GM20000 (cell line): ENCODE results near the gene DNMT1.
"Not testable (repeated sequence)": the region's sequence is repeated elsewhere in the genome, so short reads cannot be mapped to it uniquely, and the experiment has no call there.

Source experiments
- DNase-seq: peaks from one replicate; pipeline ENCODE4 v3.0.0; 2012; ENCODE audit warnings: low spot score
- TF ChIP-seq, protein P1 (sequence below): IDR thresholded peaks from 2 replicates; pipeline ENCODE4 v1.5.1; 2012; ENCODE audit warnings: mild to moderate bottlenecking, control low read depth; ENCODE audit errors: extremely low read depth, missing control alignments

Gene DNMT1

GRCh38 chr19:10182076-10182475, 12.7 kb downstream of the DNMT1 start:
- TF ChIP-seq, protein P1, sequence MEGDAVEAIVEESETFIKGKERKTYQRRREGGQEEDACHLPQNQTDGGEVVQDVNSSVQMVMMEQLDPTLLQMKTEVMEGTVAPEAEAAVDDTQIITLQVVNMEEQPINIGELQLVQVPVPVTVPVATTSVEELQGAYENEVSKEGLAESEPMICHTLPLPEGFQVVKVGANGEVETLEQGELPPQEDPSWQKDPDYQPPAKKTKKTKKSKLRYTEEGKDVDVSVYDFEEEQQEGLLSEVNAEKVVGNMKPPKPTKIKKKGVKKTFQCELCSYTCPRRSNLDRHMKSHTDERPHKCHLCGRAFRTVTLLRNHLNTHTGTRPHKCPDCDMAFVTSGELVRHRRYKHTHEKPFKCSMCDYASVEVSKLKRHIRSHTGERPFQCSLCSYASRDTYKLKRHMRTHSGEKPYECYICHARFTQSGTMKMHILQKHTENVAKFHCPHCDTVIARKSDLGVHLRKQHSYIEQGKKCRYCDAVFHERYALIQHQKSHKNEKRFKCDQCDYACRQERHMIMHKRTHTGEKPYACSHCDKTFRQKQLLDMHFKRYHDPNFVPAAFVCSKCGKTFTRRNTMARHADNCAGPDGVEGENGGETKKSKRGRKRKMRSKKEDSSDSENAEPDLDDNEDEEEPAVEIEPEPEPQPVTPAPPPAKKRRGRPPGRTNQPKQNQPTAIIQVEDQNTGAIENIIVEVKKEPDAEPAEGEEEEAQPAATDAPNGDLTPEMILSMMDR: no peak
- no peak for DNase-seq

DNA sequence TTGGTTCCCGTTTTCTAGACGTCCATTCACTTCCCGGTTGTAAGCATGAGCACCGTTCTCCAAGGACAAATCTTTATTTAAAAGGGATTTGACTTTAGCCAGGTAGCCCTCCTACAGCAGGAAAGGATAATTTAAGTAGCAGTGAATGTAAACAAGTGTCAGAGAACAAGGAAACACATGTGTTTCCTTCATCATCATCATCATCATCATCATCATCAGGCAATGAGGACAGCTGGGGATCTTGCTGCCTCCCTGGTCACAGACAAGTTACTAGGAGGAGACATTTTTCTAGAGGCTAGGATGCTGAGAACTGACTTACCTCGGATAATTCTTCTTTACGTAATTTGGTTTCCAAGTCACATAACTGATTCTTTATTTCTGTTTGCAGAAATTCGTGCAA, 14.3 kb downstream of the DNMT1 start:
- no peak for DNase-seq
- TF ChIP-seq, protein P1: no peak

GRCh38 chr19:10180024-10180423, 14.7 kb downstream of the DNMT1 start:
- DNase-seq: not testable (repeated sequence)

- TF ChIP-seq, protein P1: no peak
- no peak for DNase-seq
Measured at GRCh38 chr19:10173527-10173926, 21.2 kb downstream of the DNMT1 start.

DNA sequence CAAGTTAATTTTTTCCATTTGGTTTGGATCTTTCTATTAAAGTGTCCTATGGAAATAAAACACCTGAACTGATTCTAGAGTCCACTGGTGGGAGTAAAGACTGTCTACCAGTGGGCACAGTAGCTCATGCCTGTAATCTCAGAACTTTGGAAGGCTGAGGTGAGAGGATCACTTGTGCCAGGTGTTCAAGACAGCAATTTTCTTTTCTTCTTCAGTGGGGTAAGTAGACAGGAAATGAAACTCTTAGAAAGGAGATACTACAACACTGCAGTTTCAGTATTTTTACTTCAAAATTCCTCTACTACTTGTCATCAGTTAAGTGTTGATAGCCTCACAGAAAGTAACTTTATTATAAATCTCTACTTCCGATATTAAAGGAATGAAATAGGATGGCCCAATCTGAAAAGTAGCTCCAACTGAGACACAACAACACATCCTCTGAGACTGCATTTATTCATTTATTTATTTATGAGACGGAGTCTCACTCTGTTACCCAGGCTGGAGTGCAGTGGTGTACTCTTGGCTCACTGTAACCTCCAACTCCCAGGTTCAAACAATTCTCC, 26.3 kb downstream of the DNMT1 start:
- TF ChIP-seq, protein P1: no peak
- DNase-seq: no peak

GRCh38 chr19:10167459-10167858, 27.3 kb downstream of the DNMT1 start:
- TF ChIP-seq, protein P1: no peak
- DNase-seq: no peak

- not testable (repeated sequence) for DNase-seq
Measured at GRCh38 chr19:10166501-10166900, 28.3 kb downstream of the DNMT1 start.

DNA sequence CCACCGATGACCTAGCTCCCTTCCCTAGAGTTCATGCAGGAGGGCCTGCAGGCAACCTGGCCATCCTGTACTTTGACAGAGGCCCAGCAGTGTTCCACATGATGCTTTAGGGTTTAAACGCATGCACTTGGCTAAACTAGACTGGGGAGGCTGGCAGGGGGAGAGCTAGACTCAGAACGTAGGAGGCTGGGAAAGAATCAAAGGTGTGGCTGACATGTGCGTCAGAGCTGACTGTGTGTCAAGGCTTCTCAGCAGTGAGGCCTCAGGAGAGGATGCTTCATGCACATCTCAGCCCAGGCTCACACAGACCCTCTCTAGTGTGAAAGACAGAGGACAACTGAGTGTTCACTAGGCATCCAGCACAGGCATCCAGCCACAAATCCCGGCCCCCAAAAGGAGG, 28.7 kb downstream of the DNMT1 start:
- TF ChIP-seq, protein P1: no peak
- DNase-seq: no peak
